ENCODE results near the gene ZNF10. TPM values are rescaled to one million over a fixed set of nuclear protein-coding genes. Genes with fewer than 3 reads are reported as not detected.

ZNF10 gene
- total RNA-seq, 1 experiment from 2014 or later: 19.1 TPM

- no TSS peak for BruUV-seq (replicated peaks)
- H3K4me1 Mint-ChIP-seq (ENCODE audit: low read depth, unreplicated experiment): no peaks in the 10 kb centered on the region
- CTCF ChIA-PET: no interaction called here
Observed at GRCh38 chr12:133106253-133106652, 24.2 kb upstream of the ZNF10 start.

DNA sequence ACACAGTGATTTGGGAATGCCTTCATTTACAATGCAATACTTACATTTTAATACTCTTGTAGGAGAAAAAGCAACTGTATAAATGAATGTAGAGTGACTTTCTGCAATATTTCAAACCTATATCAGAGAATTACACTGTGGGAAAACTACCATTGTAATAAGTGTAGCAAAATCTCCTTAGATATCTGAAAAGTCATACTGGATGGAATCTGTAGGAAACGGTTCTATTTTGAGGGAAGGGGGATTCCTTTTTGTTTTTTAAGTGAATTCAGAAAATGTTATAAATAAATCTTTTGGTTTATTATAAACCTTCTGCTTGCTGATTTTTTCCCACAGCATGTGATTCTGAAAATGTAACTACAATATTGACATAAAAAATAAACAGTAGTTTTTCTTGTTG is 23.3 kb upstream of the ZNF10 start:
- no peak overlapping the region for H3K27ac Mint-ChIP-seq (ENCODE audit: unreplicated experiment)
- intact Hi-C loops (cut with micrococcal nuclease; ENCODE audit: unreplicated experiment): no loop called here
- DNase-seq: no peak
- TF ChIP-seq, protein P1, sequence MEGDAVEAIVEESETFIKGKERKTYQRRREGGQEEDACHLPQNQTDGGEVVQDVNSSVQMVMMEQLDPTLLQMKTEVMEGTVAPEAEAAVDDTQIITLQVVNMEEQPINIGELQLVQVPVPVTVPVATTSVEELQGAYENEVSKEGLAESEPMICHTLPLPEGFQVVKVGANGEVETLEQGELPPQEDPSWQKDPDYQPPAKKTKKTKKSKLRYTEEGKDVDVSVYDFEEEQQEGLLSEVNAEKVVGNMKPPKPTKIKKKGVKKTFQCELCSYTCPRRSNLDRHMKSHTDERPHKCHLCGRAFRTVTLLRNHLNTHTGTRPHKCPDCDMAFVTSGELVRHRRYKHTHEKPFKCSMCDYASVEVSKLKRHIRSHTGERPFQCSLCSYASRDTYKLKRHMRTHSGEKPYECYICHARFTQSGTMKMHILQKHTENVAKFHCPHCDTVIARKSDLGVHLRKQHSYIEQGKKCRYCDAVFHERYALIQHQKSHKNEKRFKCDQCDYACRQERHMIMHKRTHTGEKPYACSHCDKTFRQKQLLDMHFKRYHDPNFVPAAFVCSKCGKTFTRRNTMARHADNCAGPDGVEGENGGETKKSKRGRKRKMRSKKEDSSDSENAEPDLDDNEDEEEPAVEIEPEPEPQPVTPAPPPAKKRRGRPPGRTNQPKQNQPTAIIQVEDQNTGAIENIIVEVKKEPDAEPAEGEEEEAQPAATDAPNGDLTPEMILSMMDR (IDR thresholded peaks at IDR 0.05; ENCODE audit: unreplicated experiment): no peak
- peaks cover 49% of the 10 kb centered on the region for H3K36me3 Mint-ChIP-seq (ENCODE audit: insufficient read depth, unreplicated experiment)
- H3K27me3 Mint-ChIP-seq (ENCODE audit: unreplicated experiment): no peaks in the 10 kb centered on the region
- BruUV-seq (replicated peaks): no TSS peak
- H3K4me3 Mint-ChIP-seq (ENCODE audit: low read depth, unreplicated experiment): no peak overlapping the region
- CTCF ChIA-PET: no interaction called here
- peaks cover 32% of the 10 kb centered on the region for H3K9me3 Mint-ChIP-seq (ENCODE audit: low read depth, unreplicated experiment)
- no peaks in the 10 kb centered on the region for H3K4me1 Mint-ChIP-seq (ENCODE audit: low read depth, unreplicated experiment)

More at GRCh38 chr12:133106253-133106652, 24.2 kb upstream of the ZNF10 start:
- Mint-ChIP-seq H3K36me3 (ENCODE audit: insufficient read depth, unreplicated experiment) (peaks cover 58% of the 10 kb centered on the region), H3K9me3 (ENCODE audit: low read depth, unreplicated experiment) (peaks cover 33% of the 10 kb centered on the region), H3K27me3 (ENCODE audit: unreplicated experiment) (no peaks in the 10 kb centered on the region), H3K27ac (ENCODE audit: unreplicated experiment) (no peak overlapping the region), H3K4me3 (ENCODE audit: low read depth, unreplicated experiment) (no peak overlapping the region)
- no peak for DNase-seq
- TF ChIP-seq, protein P1 (IDR thresholded peaks at IDR 0.05; ENCODE audit: unreplicated experiment): no peak
- intact Hi-C loops (cut with micrococcal nuclease; ENCODE audit: unreplicated experiment): no loop called here

- CTCF ChIA-PET: no interaction called here
- Mint-ChIP-seq H3K27ac (ENCODE audit: unreplicated experiment) (no peak overlapping the region), H3K9me3 (ENCODE audit: low read depth, unreplicated experiment) (peaks cover 28% of the 10 kb centered on the region), H3K27me3 (ENCODE audit: unreplicated experiment) (no peaks in the 10 kb centered on the region), H3K4me3 (ENCODE audit: low read depth, unreplicated experiment) (no peak overlapping the region), H3K4me1 (ENCODE audit: low read depth, unreplicated experiment) (no peaks in the 10 kb centered on the region), H3K36me3 (ENCODE audit: insufficient read depth, unreplicated experiment) (peaks cover 41% of the 10 kb centered on the region)
- BruUV-seq (replicated peaks): no TSS peak
- DNase-seq: no peak
- intact Hi-C loops (cut with micrococcal nuclease; ENCODE audit: unreplicated experiment): no loop called here
- TF ChIP-seq, protein P1 (IDR thresholded peaks at IDR 0.05; ENCODE audit: unreplicated experiment): no peak
Observed at GRCh38 chr12:133108150-133108549, 22.3 kb upstream of the ZNF10 start.

- CTCF ChIA-PET: interaction anchor here (1.4 kb wide), 1 partner anchor 8 kb away, joined by 3 read pairs; no protein-coding TSS in a partner anchor
- H3K27me3 Mint-ChIP-seq (ENCODE audit: unreplicated experiment): no peaks in the 10 kb centered on the region
- TF ChIP-seq, protein P1 (IDR thresholded peaks at IDR 0.05; ENCODE audit: unreplicated experiment): no peak
- no peak overlapping the region for H3K4me3 Mint-ChIP-seq (ENCODE audit: low read depth, unreplicated experiment)
- DNase-seq: no peak
- no peak overlapping the region for H3K27ac Mint-ChIP-seq (ENCODE audit: unreplicated experiment)
- intact Hi-C loops (cut with micrococcal nuclease; ENCODE audit: unreplicated experiment): no loop called here
- no TSS peak for BruUV-seq (replicated peaks)
- H3K9me3 Mint-ChIP-seq (ENCODE audit: low read depth, unreplicated experiment): peaks cover 32% of the 10 kb centered on the region
- H3K4me1 Mint-ChIP-seq (ENCODE audit: low read depth, unreplicated experiment): no peaks in the 10 kb centered on the region
- no peaks in the 10 kb centered on the region for H3K36me3 Mint-ChIP-seq (ENCODE audit: insufficient read depth, unreplicated experiment)
Observed at GRCh38 chr12:133120385-133121191, 9.8 kb upstream of the ZNF10 start.

All from Calu3 (cell line).